A673 (cell line): ENCODE data around the gene CDC23.

Experiments used
- EZH2 ChIP-seq: fragments of 200-600 bp; sonication (generic); IDR thresholded peaks from 2 replicates; pipeline ENCODE4 v1.6.1; 2017; ENCODE audit warnings: borderline replicate concordance, low read depth, mild to moderate bottlenecking, mixed read lengths, antibody characterized with exemption, low read length; ENCODE audit not compliant: poor library complexity, severe bottlenecking
- TF ChIP-seq, protein P1 (sequence below): fragments of 300-800, 200-600 bp; sonication (generic); conservative IDR thresholded peaks from 2 replicates; pipeline ENCODE4 v1.5.1; 2017; ENCODE audit warnings: low read depth, mild to moderate bottlenecking, antibody characterized with exemption, low read length, moderate library complexity, mixed read lengths

DNA sequence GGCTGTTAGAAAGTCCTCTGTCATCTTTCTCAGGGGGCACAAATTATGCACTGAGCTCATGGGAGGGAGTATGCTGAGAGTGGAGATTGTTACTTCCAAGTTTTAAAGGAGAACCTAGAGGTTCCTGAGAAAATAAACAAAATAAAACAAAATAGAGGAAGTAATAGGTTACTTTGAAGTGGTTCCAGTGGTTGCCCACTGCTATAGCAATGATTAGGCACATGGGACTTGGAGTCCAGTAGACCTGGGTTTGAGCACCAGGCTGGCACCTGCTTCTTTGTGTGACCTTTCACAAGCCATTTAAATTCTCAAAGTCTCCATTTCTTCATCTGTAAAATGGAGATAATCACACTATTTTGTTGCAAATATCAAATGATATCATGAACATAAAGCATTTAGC, 13.8 kb upstream of the CDC23 start:
- TF ChIP-seq, protein P1, sequence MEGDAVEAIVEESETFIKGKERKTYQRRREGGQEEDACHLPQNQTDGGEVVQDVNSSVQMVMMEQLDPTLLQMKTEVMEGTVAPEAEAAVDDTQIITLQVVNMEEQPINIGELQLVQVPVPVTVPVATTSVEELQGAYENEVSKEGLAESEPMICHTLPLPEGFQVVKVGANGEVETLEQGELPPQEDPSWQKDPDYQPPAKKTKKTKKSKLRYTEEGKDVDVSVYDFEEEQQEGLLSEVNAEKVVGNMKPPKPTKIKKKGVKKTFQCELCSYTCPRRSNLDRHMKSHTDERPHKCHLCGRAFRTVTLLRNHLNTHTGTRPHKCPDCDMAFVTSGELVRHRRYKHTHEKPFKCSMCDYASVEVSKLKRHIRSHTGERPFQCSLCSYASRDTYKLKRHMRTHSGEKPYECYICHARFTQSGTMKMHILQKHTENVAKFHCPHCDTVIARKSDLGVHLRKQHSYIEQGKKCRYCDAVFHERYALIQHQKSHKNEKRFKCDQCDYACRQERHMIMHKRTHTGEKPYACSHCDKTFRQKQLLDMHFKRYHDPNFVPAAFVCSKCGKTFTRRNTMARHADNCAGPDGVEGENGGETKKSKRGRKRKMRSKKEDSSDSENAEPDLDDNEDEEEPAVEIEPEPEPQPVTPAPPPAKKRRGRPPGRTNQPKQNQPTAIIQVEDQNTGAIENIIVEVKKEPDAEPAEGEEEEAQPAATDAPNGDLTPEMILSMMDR: no peak
- no peak for TF ChIP-seq EZH2
